Stimulated activated CD8-positive, alpha-beta memory T cell treated with anti-CD3 and anti-CD28 coated beads, Interleukin-4, amount 100 ng/mL, for 1 hour (primary cell): Measurements from ENCODE around the gene TNNI3K.

ENCODE experiments used
- DNase-seq, 2 donors: peaks; one replicate each; pipeline ENCODE4 v3.0.0-alpha.2; 2020; ENCODE audit warnings: low read depth in 2 of 2, low spot score in 1 of 2

Gene TNNI3K

DNA sequence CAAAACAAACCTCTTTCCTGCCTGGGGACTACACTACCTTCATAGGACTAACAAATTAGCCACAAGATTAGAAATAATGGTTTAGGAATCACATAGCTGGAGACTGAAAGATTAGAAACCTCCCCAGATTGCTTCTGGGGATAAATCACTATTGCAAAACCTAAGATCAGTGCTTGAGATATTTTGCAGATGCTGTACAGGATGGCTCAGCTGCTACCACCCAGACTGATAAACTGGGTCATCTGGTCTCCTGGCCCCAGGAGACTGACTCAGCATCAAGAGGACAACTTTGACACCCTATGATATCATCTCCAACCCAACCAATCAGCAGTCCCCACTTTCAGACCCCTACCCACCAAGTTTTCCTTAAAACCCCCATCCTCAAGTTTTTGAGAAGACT is 140.2 kb downstream of the TNNI3K start:
- DNase-seq = no peak

DNA sequence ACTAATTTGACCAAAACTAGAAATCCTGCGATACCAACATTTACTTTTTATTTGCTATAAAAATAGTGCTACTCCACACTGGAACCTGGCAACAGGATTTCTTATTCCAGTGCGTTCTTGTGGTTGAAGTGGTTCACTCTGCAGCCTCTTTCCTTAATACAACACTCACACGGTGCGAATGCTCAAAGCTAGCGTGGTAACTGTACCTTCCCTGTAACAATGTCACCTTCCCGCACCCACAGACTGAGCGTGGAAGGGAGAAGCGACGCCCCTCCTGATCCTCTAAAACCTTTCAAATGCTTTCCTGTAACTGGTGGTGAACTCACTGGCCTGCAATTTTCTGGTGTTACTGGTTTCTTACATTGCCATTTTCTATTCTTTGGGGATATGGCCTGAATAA is 145.1 kb downstream of the TNNI3K start:
- no peak for DNase-seq

DNA sequence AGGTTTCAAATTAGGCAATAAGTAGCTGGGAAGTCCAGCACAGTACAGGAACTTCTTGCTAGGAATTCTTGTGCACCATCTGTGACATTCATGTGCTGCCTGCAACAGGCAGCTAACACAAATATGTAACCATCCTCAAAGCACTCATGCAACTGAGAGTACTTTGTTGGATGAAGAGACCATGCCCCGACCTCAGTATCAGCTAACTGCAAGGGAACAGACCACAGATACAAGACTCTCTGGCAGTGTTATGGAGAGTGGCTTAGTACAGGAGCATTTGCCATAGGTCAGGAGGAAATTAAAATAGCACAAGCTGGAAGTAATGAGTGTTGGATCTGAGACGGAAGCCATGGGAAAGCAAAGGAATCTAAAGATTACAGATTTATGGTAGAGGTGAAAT is 153.7 kb downstream of the TNNI3K start:
- no peak for DNase-seq

DNA sequence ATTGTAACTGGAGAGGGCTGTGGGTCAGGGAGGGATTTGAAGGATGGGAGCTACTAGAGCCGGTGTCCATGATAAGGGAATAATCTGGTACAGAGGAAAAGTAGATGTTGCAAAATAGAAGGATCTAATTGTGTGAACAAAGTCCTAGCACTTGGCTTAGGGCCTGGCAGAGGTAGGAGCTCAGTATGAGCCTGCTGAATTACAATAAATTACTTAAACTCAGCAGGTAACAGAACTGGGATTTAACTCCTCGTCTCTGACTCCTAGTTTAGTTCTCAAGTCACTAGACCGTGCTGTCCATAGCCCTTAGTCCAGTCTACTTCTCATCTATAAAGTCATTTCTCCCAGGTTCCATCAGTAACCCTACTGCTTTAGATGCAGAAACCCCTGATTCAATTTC is 157.0 kb downstream of the TNNI3K start:
- no peak for DNase-seq

DNA sequence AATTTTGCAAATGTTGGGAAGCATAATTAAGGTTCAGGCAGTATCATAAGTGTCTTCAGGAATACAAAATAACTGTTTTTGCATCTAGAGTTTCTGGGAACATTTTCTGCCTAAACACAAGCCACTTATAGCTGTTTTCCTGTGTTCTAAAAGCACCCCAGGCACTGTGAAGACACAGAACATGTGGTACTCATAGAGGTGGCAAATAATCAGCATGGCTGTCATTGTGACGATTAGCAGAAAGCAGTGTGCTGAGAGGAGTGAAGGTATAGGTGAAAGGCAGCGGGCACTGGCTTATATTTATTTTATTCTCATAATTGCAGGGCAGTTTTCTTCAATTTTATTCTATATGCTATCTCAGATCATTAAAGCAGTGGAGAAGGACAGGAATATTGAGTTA is 157.7 kb downstream of the TNNI3K start:
- no peak for DNase-seq

DNA sequence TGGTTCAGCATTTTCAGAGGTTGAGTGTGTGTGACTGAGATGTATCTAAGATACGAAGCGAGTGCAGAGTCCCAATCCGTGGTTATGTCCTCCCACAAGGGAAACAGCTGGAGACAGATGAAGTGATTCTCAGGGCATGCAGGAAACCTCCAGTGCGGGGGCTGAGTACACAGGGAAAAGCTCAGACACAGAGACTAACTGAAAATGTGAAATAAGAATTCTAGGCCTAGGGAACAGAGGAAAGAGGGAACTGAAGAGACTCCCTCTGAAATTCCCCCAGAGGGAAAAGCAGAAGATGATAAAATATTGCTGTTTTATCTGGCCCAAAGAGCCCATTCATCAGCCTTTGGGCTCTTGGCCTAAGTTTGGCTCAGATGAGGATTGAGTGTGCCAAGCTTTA is 160.4 kb downstream of the TNNI3K start:
- DNase-seq = no peak

DNA sequence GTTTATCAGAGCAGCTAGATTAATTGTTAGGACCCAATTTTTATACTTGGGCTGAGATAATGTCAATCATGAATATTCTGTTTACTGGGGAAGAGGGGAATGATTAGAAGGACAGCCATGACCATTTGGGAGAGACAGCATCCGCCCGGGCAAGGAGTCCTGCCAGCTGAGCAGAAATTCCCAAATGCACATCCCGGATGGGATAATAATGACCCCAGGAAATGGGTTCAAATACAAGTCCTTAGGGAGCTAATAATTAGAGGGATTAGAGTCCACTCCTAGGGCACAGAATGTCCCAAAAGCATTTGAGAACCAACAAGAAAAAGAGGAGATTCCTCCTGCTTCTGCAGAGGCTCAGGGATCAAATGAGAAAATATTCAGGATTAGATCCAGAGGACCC is 161.3 kb downstream of the TNNI3K start:
- DNase-seq = no peak

DNA sequence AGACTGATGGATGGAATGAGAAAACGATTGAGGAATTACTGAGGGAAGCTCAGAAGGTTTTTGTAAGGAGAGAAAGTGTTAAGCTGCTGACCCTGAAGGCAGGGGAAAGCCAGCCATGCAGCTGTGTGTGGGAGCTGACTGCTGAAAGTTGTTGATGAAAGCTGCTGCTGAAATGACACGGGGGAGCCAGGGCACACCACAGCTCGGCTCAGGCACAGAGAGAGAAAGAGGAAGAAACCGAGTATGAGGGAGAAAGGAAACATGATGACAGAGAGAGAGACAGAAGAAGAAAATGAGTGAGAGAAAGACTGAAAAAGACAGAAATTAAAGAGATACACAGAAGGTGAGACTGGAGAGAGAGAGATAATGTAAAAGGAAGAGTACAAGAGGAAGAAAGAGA is 161.7 kb downstream of the TNNI3K start:
- DNase-seq = no peak

DNA sequence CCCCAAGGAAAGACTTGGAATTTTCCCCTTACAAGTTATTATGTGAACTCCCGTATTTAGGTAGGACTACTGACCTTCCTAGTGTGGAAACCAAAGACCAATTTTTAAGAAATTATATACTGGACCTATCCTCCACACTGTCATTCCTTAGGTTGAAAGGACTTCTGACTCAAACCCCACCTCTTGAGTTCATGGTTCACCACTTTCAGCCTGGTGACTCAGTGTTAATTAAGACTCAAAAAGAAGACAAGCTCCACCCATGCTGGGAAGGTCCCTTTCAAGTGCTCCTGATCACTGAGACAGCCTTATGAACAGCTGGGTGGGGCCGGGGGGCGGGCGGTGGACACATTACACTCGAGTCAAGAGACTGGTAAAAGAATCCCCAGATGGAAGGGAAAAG is 164.1 kb downstream of the TNNI3K start:
- no peak for DNase-seq

DNA sequence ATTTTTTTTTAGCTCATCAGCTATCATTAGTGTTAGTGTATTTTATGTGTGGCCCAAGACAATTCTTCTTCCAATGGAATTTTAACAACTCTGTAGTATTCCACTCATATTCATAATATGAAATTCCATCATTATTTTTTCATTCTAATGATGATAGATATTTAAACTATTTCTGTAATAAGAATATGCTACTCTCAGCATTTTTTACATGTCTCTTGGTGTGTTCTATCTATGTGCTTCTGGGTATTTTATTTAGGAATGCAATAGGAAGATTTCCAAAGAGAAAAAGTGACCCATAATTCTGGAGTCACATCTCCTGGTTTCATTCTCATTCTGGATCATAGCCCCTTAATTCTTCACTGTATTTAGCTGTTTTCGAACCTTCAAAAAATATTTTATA is 167.7 kb downstream of the TNNI3K start:
- no peak for DNase-seq

DNA sequence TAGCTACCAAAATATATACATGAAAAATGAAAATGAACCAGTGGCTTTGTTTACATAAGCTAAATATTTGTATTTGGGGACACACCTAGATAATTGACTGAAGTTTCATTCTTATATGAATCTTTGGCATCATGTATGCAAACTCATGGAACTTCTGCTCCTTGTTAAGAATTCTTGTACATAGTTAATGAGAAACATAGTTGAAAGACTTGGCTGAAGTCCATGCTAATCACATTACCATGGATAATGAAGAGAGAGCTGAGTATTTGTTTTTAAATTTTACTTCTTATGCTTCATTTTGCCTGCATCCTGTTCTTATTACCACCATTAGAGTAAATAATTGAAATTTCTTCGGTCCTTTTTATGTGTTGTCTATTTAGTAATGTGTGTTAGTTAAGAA is 168.4 kb downstream of the TNNI3K start:
- DNase-seq = no peak

DNA sequence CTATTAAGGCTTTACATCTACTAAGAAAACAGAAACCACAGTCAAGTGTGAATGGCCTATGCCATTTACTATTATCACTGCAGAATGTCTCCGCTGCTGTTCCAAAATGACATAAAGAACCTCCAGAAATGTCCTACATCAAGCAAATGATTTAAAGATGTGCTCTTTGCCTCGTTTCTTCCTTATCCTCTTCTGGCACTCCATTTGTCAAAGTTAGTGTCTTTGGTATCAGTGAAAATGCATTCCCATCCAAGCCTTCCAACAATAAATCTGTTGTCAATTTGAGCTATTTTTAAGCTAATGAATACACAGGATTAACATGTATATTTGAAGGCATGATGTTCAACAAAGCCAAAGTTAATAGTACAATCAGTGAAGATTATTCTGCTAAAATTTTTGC is 171.6 kb downstream of the TNNI3K start:
- DNase-seq = no peak

DNA sequence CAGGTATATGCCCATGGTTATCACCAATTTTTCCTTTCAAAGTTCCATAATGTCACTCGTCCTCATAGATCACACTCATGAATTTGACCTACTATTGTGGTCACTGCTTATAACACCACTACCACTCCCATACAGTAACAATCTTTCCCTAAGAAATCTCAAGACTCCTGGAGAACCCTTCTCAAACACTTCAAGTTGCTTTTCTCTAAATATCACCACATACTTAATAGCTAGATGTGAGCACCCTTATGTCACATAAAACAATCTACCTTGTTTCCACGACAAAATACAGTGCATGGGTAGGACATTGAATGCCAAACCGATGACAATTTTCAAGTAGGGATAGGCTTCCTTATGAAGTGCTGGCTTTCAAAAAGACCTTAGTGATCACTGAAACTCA is 172.7 kb downstream of the TNNI3K start:
- DNase-seq = no peak

DNA sequence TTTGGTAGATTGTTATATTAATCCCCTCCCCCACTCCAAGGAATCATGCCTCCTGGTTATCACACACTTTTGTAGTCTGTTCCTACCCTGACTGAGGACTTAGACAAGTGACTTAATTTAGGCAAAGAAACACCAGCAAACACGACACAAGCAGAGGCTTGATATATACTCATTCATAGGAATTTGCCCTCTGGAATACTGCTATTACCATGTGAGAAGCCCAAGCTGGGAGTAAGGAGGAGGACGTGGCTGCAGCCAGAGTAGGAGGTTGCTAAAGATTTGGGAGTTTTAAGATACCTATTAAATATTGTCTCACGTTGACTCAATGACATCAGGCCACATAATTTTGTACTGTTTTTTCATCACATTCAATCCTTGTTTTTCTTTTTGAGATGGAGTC is 177.1 kb downstream of the TNNI3K start:
- DNase-seq = no peak

DNA sequence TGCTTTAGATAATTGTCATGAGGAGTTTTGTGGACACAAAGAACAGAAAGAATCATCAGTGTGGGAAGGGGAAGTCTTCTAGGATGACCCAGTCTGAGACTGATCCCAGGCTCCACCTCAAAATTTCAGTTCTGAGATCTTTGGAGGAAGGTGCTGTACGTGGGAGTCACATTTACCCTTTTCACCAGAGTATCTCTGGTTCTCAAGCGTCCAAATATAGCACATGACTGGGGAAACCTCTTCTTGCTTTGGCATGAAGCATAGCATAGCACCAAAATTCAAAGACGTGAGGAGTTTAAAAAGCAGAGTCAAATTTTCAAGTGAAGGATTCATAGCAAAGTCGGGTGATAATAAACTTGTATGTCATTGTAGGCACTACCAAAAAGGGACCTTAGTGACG is 180.7 kb downstream of the TNNI3K start:
- no peak for DNase-seq

DNA sequence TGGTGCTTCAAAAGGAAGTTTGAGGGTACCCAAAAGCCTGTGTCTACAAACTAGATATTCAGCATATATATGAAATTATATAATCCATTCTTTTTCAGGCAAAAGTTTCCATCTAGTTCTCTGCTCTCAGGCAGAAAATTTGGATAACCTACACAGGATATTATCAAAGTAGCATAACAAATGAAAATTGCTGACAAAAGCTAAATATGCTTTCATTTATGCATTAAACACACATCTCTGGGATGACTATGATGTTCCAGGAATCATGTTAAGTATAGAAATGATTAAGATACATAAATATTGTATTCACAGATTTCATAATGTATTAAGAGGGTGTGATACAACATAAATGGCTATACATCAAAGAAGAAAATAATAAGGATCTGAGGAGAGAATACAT is 184.4 kb downstream of the TNNI3K start:
- no peak for DNase-seq

DNA sequence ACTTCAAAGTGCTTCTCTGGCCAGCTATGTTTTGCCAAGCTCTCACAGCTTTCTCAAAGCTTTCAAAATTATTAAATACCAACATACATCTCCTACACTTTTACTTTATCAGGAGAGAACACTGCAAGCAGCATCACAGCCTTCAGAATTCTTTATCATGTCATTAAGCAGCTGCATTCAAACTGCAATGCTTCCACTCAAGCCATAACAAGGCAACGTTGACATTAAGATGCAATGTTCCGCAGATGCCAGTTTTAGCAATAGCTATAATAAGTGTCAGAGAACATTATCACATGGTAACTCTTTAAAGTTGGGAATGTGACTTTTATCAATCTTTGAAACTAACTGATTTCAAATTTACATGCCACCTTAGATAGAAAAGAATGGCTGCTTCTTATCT is 185.3 kb downstream of the TNNI3K start:
- no peak for DNase-seq

DNA sequence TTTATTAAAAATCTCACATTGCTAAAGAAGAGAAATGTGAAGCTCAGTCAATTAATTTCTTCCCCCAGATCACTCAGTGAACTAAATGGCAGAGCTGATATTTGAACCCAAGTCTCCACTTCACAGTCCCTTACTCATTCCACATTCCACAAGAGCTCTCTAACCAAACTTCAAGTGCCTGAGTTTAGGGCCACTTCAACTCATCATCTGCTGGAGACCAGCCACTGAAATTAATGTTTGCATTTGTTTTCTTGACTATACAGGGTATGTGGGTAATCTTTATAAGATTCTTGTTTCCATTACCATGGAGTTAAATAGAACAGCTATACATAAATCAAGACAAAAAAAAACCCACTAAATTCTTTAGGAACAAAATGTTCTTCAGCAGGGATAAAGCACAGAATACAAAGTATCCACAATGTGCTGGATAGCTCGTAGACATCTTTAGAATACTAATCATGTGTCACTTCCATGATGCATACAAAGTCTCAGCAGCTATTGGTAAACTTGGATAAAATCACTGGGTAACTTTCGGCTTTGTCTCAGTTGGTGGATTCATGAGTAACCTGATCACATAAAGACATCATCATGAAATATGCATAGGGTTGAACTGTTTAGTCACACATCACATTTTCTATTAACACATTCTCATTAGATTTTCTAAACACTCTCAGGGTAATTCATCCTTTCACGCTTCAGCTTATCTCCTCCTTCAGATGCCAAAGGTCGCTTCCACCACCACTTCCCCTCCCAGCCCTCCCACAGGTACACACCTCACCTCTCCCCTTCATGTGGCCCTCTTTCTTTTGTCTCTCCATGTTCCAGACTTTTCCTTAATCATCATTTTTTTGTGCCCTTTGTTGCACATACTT is 187.5 kb downstream of the TNNI3K start:
- DNase-seq = no peak

DNA sequence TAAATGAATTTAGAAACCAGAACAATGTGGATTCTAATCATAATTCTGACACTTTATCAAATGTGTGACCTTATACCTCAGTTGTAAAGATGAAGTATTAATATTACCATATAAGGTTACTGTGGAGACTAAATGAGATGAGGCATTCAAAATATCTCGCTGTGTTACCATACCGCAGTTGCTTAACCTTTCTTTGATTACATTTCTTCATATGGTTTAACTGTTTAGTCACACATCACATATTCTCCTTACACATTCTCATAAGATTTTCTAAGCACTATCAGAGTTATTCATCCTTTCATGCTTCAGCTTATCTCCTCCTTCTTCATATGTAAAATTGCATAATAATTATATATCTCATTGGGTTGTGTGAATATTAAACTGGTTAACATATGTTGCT is 188.3 kb downstream of the TNNI3K start:
- DNase-seq = no peak

DNA sequence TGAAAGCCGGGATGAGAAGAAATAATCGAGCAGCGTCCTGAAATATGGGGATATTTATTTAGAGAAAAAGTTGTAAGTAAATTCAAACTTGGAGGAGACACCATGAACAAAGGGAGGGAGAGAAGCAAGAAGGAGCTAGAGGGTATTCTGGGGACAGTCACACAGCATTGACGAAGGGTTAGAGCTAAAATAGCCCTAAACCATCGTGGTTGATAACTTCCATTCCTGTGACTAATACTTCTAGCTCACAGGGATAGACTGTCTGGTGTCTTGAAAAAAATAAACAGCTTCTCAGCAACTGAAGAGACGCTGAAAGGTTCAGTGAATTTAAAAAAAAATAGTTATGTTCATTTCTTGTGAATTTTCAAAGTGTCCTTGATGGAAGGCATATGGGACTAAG is 190.5 kb downstream of the TNNI3K start:
- DNase-seq = no peak

DNA sequence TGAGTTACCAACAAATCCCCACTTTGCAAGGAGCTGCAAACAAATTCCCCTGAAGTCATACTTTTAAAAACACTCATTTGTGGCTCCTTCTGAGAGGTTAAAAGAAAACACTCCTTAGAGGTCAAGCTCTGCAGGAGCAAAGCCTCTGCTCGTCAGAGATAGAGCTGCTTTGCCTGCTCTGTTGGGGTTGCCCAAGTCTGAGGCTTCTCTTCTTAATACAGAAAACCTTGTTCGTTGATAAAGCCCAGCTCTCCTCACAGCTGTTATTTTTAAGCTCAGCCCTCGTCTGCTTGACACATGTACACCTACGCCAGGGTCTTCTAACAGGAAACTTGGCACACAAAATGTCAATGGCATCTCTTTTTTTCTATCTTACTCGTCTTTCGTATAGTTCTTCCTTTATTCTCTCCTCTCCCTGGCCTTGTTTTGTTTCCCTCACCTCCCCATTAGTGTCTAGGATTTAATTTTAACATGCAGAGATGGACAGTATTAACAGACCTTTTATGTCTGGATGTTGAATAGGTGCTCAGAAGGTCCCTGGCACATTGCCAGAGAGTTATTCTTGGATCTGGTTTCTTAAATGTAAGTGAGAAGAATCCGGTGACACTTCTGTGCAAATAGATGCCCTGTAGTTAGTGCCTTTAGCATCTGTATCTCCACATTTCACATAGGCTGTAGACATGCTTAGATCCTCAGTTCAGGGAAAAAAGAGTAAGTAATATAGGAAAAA is 191.2 kb downstream of the TNNI3K start:
- no peak for DNase-seq

DNA sequence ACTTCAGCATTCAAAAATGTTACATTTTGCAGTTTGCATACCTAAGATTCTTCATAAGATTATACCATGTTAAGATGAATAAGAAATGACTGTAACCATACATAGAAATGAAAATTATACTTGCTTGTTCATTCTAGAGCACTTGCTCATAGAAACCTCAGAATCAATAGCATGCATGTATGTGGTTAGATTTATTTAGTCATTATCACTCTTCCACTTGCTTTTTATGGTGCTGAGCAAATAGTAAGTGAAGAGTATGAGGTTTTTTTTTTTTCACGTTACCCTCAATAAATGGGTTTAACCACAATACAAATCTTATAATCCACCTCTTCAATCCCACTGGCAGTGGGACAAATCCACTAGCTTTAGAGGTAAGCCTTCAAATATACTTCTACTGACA is 192.5 kb downstream of the TNNI3K start:
- DNase-seq = no peak

DNA sequence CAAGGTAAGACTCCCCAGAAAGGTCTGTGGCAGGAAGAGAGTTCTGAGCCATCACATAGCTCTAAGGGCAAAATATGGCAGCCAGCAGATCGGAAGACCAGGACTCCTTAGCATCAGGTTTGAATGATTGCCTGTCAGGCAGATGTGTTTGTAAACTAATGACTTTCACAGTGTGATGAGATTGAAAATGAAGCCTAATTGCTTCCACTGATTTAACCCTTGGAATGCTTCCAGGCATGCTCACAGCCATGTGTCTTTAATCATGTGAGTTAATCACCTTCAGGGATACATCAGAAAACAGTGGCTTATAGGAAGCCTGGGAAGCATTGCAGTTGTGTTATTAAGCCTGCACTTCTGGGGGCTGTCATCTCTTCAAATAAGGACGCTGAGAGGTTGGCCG is 194.4 kb downstream of the TNNI3K start:
- DNase-seq = no peak
